Measurements from ENCODE around the gene OPA1. TPM values are rescaled to one million over a fixed set of nuclear protein-coding genes. Genes with fewer than 3 reads are reported as not detected.
"Not testable (repeated sequence)": the region's sequence is repeated elsewhere in the genome, so short reads cannot be mapped to it uniquely, and the experiment has no call there.

Gene OPA1
- total RNA-seq, 4 donors from 2014 or later, result 20.3 to 68.4 (median 39.7) TPM

DNA sequence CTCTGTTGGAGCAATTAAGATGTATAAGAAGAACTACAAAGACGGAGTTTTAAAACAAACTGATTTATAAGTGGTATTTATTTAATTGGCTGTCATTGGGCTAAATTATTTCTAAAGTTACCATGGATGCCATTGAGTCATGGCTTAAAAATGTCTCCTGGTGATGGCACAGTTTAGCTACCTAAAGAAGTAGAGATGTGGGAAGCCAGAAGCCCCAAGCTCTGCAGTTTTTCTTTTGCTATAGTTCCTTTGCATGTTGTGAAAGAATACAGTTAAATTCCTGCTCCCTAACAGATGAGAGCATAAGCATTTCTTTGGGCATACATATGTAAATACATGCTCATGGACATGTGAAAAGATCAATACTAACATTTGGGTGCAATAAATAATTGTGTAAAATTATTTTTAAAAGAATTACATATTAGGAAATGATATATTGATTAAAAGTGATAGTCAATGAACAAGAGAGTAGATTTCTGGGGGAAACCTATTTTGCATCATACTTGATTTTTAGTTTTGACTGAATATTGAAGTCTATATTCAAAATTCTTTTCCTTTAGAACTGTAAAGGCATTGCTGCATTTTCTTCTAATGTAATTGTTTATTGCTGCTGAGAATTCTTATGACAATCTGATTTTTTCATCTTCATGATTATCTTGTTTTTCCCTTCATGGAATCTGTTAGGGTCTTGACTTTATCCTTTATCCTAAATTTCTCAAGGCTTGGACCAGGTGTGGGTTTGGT is 2.1 kb downstream of the OPA1 start:
- TF ChIP-seq POLR2A (IDR thresholded peaks at IDR 0.05), result no peak
- no peak for TF ChIP-seq CTCF (IDR thresholded peaks at IDR 0.05)
- intact Hi-C loops (cut with DNase I; ENCODE audit: low total_unique reads), result no loop called here
- H3K4me1 ChIP-seq, result peaks cover 4 to 6% of the 10 kb centered on the region in 2 donors

DNA sequence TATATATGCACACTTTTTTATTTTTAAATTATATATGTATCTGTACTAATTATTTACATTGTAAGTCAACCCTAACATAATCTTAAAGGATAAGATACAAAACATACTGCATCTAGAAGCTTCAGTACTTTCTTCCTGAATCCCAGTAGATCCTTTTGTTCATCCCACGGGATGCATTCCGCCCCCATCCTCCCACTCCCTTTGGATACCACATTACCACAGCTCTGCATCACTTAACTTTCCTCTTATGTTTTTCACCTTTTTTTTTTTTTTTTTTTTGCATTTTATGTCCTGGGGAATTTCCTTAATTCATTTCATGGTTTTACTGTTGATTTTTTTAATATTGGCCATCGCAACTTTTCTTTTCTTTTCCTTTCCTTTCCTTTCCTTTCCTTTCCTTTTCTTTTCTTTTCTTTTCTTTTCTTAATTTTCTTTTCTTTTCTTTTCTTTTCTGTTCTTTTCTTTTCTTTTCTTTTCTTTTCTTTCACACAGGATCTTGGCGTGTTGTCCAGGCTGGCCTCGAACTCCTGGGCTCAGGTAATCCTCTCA is 3.0 kb downstream of the OPA1 start:
- Histone ChIP-seq H3K36me3 (no peaks in the 10 kb centered on the region), H3K27me3 (no peaks in the 10 kb centered on the region), H3K4me1 (peaks cover 4 to 6% of the 10 kb centered on the region in 2 donors), H3K9me3 (no peaks in the 10 kb centered on the region), H3K4me3 (no peak overlapping the region), H3K27ac (no peak overlapping the region)
- intact Hi-C loops (cut with DNase I; ENCODE audit: low total_unique reads), result no loop called here
- DNase-seq, result no peak
- TF ChIP-seq POLR2A (IDR thresholded peaks at IDR 0.05), result no peak
- no peak for TF ChIP-seq CTCF (IDR thresholded peaks at IDR 0.05)

More for the DNA sequence above, 2.1 kb downstream of the OPA1 start:
- Histone ChIP-seq H3K27me3 (no peaks in the 10 kb centered on the region), H3K27ac (no peak overlapping the region), H3K9me3 (no peaks in the 10 kb centered on the region), H3K4me3 (no peak overlapping the region), H3K36me3 (no peaks in the 10 kb centered on the region)
- no peak for DNase-seq

DNA sequence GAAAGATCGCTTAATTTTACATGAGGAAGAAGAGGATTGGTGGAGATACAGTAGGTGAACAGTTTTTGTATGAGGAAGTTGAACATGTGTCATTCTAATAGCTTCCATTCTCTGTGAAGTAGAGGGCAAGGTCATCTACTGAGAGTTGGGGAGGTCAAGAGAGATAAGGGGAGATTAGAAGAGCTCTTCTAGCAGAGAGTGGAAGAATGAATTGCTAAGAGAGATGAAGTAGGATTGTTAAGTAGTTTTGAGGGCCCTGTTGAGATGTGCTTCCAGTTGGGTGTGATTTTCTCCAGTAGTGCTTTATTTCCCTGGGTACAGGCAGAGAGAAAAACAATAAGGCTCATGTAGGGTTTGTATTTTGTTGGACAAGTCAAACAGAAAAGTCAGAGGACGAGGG is 5.2 kb downstream of the OPA1 start:
- H3K4me1 ChIP-seq, result peaks cover 4 to 6% of the 10 kb centered on the region in 2 donors
- H3K9me3 ChIP-seq, result no peaks in the 10 kb centered on the region
- no peak for DNase-seq
- no peaks in the 10 kb centered on the region for H3K27me3 ChIP-seq
- H3K36me3 ChIP-seq, result no peaks in the 10 kb centered on the region
- intact Hi-C loops (cut with DNase I; ENCODE audit: low total_unique reads), result no loop called here
- no peak overlapping the region for H3K4me3 ChIP-seq
- TF ChIP-seq CTCF (IDR thresholded peaks at IDR 0.05) (no peak), POLR2A (IDR thresholded peaks at IDR 0.05) (no peak)
- no peak overlapping the region for H3K27ac ChIP-seq

DNA sequence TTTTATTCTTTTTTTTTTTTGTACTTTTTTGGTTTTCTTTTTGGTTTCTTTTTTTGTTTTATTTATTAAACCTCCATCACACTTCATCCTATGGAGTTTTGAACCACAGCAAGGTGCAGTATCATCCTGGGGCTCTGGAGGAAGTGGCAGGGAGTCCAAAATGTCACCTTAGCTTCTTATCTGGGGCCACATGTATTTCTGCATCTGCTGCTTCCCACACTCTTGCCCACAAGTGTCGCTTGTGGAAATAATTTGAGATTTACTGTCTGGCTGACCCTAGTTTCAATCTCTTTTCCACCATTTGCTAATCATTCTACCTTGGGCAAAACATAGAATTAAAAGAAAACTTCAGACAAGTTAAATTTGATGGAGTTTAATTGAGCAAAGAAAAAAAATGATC is 6.4 kb downstream of the OPA1 start:
- H3K4me3 ChIP-seq, result no peak overlapping the region
- intact Hi-C loops (cut with DNase I; ENCODE audit: low total_unique reads), result no loop called here
- TF ChIP-seq POLR2A (IDR thresholded peaks at IDR 0.05), result no peak
- TF ChIP-seq CTCF (IDR thresholded peaks at IDR 0.05), result no peak
- DNase-seq, result no peak
- no peak overlapping the region for H3K27ac ChIP-seq
- no peaks in the 10 kb centered on the region for H3K27me3 ChIP-seq
- H3K9me3 ChIP-seq, result no peaks in the 10 kb centered on the region
- H3K36me3 ChIP-seq, result no peaks in the 10 kb centered on the region
- peaks cover under 1 to 6% of the 10 kb centered on the region in 2 donors for H3K4me1 ChIP-seq

DNA sequence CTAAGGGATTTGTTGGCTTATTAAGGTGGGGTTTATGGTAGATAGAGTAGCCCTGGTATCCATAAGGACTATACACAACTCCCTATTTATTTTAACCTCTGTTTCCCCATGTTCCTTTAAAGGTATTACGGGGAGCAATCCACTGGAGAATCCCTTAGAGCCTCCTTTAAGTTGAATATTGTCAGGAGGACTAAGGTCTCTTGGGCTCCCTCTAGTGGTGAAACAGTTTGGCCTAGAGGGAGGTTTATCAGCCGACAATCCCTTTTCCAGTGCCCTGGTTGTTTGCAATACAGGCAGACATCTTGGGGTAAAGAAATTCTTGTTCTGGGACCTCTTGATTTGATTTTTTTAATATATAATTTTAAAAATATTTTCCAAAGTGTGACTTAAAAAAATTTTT is 12.9 kb downstream of the OPA1 start:
- H3K4me1 ChIP-seq, result no peaks in the 10 kb centered on the region
- no peak overlapping the region for H3K27ac ChIP-seq
- H3K27me3 ChIP-seq, result no peaks in the 10 kb centered on the region
- no peaks in the 10 kb centered on the region for H3K9me3 ChIP-seq
- intact Hi-C loops (cut with DNase I; ENCODE audit: low total_unique reads), result no loop called here
- peak; percentile 28 to 65 (median 43) for TF ChIP-seq CTCF (IDR thresholded peaks at IDR 0.05)
- no peak for TF ChIP-seq POLR2A (IDR thresholded peaks at IDR 0.05)
- H3K36me3 ChIP-seq, result no peaks in the 10 kb centered on the region
- no peak overlapping the region for H3K4me3 ChIP-seq
- peak in 1 of 2 donors; percentile 34 for DNase-seq

DNA sequence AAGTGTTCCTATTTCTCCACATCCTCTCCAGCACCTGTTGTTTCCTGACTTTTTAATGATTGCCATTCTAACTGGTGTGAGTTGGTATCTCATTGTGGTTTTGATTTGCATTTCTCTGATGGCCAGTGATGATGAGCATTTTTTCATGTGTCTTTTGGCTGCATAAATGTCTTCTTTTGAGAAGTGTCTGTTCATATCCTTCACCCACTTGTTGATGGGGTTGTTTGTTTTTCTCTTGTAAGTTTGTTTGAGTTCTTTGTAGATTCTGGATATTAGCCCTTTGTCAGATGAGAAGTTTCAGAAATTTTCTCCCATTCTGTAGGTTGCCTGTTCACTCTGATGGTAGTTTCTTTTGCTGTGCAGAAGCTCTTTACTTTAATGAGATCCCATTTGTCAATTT is 13.9 kb downstream of the OPA1 start:
- H3K36me3 ChIP-seq; H3K9me3 ChIP-seq; H3K27me3 ChIP-seq; DNase-seq; H3K27ac ChIP-seq; H3K4me3 ChIP-seq; intact Hi-C loops (cut with DNase I; ENCODE audit: low total_unique reads); H3K4me1 ChIP-seq: not testable (repeated sequence)

- H3K27ac ChIP-seq; intact Hi-C loops (cut with DNase I; ENCODE audit: low total_unique reads); H3K27me3 ChIP-seq: not testable (repeated sequence)
Observed at GRCh38 chr3:193610516-193610915, 17.5 kb downstream of the OPA1 start.

More at GRCh38 chr3:193610516-193610915, 17.5 kb downstream of the OPA1 start:
- H3K4me3 ChIP-seq, DNase-seq, H3K36me3 ChIP-seq, H3K4me1 ChIP-seq: not testable (repeated sequence)
- H3K9me3 ChIP-seq, result peaks cover 0 to 10% of the 10 kb centered on the region in 2 donors

All from uterus (tissue), 4 donors.